ENCODE measurements around the gene RGSL1.

- no peak for TF ChIP-seq USF2 (IDR thresholded peaks at IDR 0.05; ENCODE audit: low read length)
- no peak for TF ChIP-seq BRCA1 (IDR thresholded peaks at IDR 0.05; ENCODE audit: low read depth, low read length)
- TF ChIP-seq SP1 (IDR thresholded peaks at IDR 0.05; ENCODE audit: low read depth, low read length): no peak
- TF ChIP-seq HDAC2 (IDR thresholded peaks at IDR 0.05; ENCODE audit: borderline replicate concordance in 1 of 2, low read depth in 2 of 2, low read length in 2 of 2): no peak
- no peak for TF ChIP-seq CTCF (IDR thresholded peaks at IDR 0.05; ENCODE audit: control extremely low read depth in 1 of 3, insufficient read depth in 1 of 3, low read depth in 1 of 3, low read length in 3 of 3)
- TF ChIP-seq EP300 (IDR thresholded peaks at IDR 0.05; ENCODE audit: borderline replicate concordance in 1 of 2, low read depth in 2 of 2, low read length in 2 of 2): no peak
- TF ChIP-seq ZNF274 (IDR thresholded peaks at IDR 0.05; ENCODE audit: borderline replicate concordance, extremely low read depth, low read length): no peak
Observed at GRCh38 chr1:182564406-182565004, 114.6 kb downstream of the RGSL1 start.

Data from H1 (cell line).